Measurements from ENCODE around the gene A4GALT. TPM values are rescaled to one million over a fixed set of nuclear protein-coding genes. Genes with fewer than 3 reads are reported as not detected.
"Not testable (repeated sequence)": the region's sequence is repeated elsewhere in the genome, so short reads cannot be mapped to it uniquely, and the experiment has no call there.

Gene A4GALT
- total and polyA plus RNA-seq, 2 experiments from 2014 or later: 7.0 to 16.2 TPM

GRCh38 chr22:42733394-42733793 lies 12.7 kb upstream of the A4GALT start:
- H4K20me1 ChIP-seq (replicated peaks; ENCODE audit: insufficient read depth); H3K27ac Mint-ChIP-seq; H3K9me2 ChIP-seq (ENCODE audit: insufficient read depth); H3F3A ChIP-seq (replicated peaks; ENCODE audit: low read depth); H3K4me1 ChIP-seq (ENCODE audit: insufficient read depth); H3K4me2 ChIP-seq; H3K27me3 ChIP-seq (ENCODE audit: insufficient read depth); ATAC-seq; H3K4me1 Mint-ChIP-seq; H3K27me3 Mint-ChIP-seq (ENCODE audit: insufficient read depth, low read depth, poor library complexity); H3K27ac ChIP-seq (ENCODE audit: low read depth); H3K4me3 ChIP-seq; H3K79me2 ChIP-seq (replicated peaks; ENCODE audit: insufficient read depth); H3K36me3 Mint-ChIP-seq (ENCODE audit: low read depth); H3K4me3 Mint-ChIP-seq; H2AFZ ChIP-seq; DNase-seq (ENCODE audit: low spot score); H3K36me3 ChIP-seq (ENCODE audit: insufficient read depth); H3K9me3 Mint-ChIP-seq: not testable (repeated sequence)

- no peaks in the 10 kb centered on the region for H3K36me3 ChIP-seq (ENCODE audit: insufficient read depth)
- H3F3A ChIP-seq (replicated peaks; ENCODE audit: low read depth): no peaks in the 10 kb centered on the region
- H3K9me2 ChIP-seq (ENCODE audit: insufficient read depth): no peaks in the 10 kb centered on the region
- H2AFZ ChIP-seq: no peak overlapping the region
- ATAC-seq: no peak
- Mint-ChIP-seq H3K36me3 (ENCODE audit: low read depth) (no peaks in the 10 kb centered on the region), H3K27me3 (ENCODE audit: insufficient read depth, low read depth, poor library complexity) (peaks cover 5% of the 10 kb centered on the region), H3K4me3 (no peak overlapping the region), H3K27ac (no peak overlapping the region), H3K9me3 (no peaks in the 10 kb centered on the region), H3K4me1 (peaks cover 4% of the 10 kb centered on the region)
- no peaks in the 10 kb centered on the region for H3K79me2 ChIP-seq (replicated peaks; ENCODE audit: insufficient read depth)
- H3K4me1 ChIP-seq (ENCODE audit: insufficient read depth): no peaks in the 10 kb centered on the region
- H3K27ac ChIP-seq (ENCODE audit: low read depth): no peak overlapping the region
- no peak overlapping the region for H3K4me3 ChIP-seq
- H3K4me2 ChIP-seq: no peak overlapping the region
- no peaks in the 10 kb centered on the region for H3K27me3 ChIP-seq (ENCODE audit: insufficient read depth)
- H4K20me1 ChIP-seq (replicated peaks; ENCODE audit: insufficient read depth): no peaks in the 10 kb centered on the region
- no peak for DNase-seq (ENCODE audit: low spot score)
- TF ChIP-seq JUNB (IDR thresholded peaks at IDR 0.05; ENCODE audit: unreplicated experiment): no peak
- no peak for TF ChIP-seq ETS1 (IDR thresholded peaks at IDR 0.05)
- TF ChIP-seq NANOG (IDR thresholded peaks at IDR 0.05; ENCODE audit: borderline replicate concordance): no peak
- no peak for TF ChIP-seq STAT1 (IDR thresholded peaks at IDR 0.05; ENCODE audit: unreplicated experiment)
- TF ChIP-seq POLR2AphosphoS5 (IDR thresholded peaks at IDR 0.05; ENCODE audit: low read depth): no peak
- no peak for TF ChIP-seq ZNF462 (CRISPR knock-in tag; IDR thresholded peaks at IDR 0.05)
- TF ChIP-seq ZNF331 (CRISPR knock-in tag; IDR thresholded peaks at IDR 0.05; ENCODE audit: low read depth): no peak
- no peak for TF ChIP-seq EZH2 (IDR thresholded peaks at IDR 0.05; ENCODE audit: low read depth, unreplicated experiment)
- no peak for TF ChIP-seq EZH2phosphoT487 (IDR thresholded peaks at IDR 0.05; ENCODE audit: unreplicated experiment)
- no peak for TF ChIP-seq REST (IDR thresholded peaks at IDR 0.05; ENCODE audit: unreplicated experiment)
Measured at GRCh38 chr22:42732081-42732480, 11.4 kb upstream of the A4GALT start.
